Left cardiac atrium (tissue), 4 donors: ENCODE data around the gene NBR1. TPM values are rescaled to one million over a fixed set of nuclear protein-coding genes. Genes with fewer than 3 reads are reported as not detected.
"Not testable (repeated sequence)": the region's sequence is repeated elsewhere in the genome, so short reads cannot be mapped to it uniquely, and the experiment has no call there.

Experiments
- ATAC-seq, 2 donors: fragments of 200-7000 bp; cut with Tn5 transposase; one replicate each; pipeline ENCODE4 v1.9.1; 2020; ENCODE audit warnings: mild to moderate bottlenecking in 2 of 2, moderate library complexity in 2 of 2
- DNase-seq: peaks from one replicate; pipeline ENCODE4 v3.0.0-alpha.2; 2020
- intact Hi-C, 2 donors: fragments of 100-400 bp; cut with DNase I; formaldehyde crosslinking; loops; one replicate each; pipeline versions ENCODE4 v1.14.1 to v1.15.1; 2022 to 2023
- total RNA-seq, 2 donors: library from RNA; stranded (reverse); fragmentation: NEBNext Ultra II Directional; extraction: Animal tissue kit (Norgen Biotek cat#: 25700); gene quantifications; one replicate each; pipeline ENCODE4 v1.2.1, GENCODE V29; 2021
- donor health status: DM: no; HTN: yes; CAD: no.
- donor health status: DM: no; HTN: yes; CAD: no; lungs with severe emphysema.
- donor health status: DM: yes; HTN: yes; CAD: no.
- donor health status: Dilated cardiomyopathy.

The NBR1 gene
- total RNA-seq, 2 donors from 2014 or later: 71.9 to 87.2 TPM

- peak in 1 of 2 donors; percentile 68 for ATAC-seq
- intact Hi-C loops, DNase-seq: not testable (repeated sequence)
Measured at GRCh38 chr17:43231205-43232020, 60.4 kb downstream of the NBR1 start.

GRCh38 chr17:43232021-43232699, 61.1 kb downstream of the NBR1 start:
- intact Hi-C loops, ATAC-seq: not testable (repeated sequence)
- peak; percentile 56 for DNase-seq

GRCh38 chr17:43233263-43233662, 62.2 kb downstream of the NBR1 start:
- DNase-seq, ATAC-seq, intact Hi-C loops: not testable (repeated sequence)

- ATAC-seq, DNase-seq, intact Hi-C loops: not testable (repeated sequence)
Measured at GRCh38 chr17:43233877-43234276, 62.9 kb downstream of the NBR1 start, which contains the start of gene RNU2-1. Gene RNU2-1, minus strand, starts transcription at chr17:43233977.

- intact Hi-C loops, ATAC-seq, DNase-seq: not testable (repeated sequence)
Measured at GRCh38 chr17:43239597-43239996, 68.6 kb downstream of the NBR1 start.

GRCh38 chr17:43240596-43241352, 69.8 kb downstream of the NBR1 start:
- ATAC-seq, intact Hi-C loops, DNase-seq: not testable (repeated sequence)

- ATAC-seq, intact Hi-C loops, DNase-seq: not testable (repeated sequence)
Measured at GRCh38 chr17:43246456-43246855, 75.4 kb downstream of the NBR1 start.

Other genes with a start within 250 kb of the NBR1 start
- gene AARSD1, start 206.8 kb upstream of the NBR1 start, total RNA-seq: 10 to 100 TPM; 23.5 to 34.5 TPM
- gene PTGES3L, start 191.1 kb upstream of the NBR1 start, total RNA-seq: 10 to 100 TPM; 37.8 to 49.4 TPM
- 10 to 100 TPM in 1 of 2 donors, 1 to 10 TPM in 1; 9.3 to 14.5 TPM for gene RUNDC1, start 190.6 kb upstream of the NBR1 start, total RNA-seq
- gene RPL27, start 172.8 kb upstream of the NBR1 start, total RNA-seq: 100 to 1,000 TPM; 722 to 820 TPM
- gene IFI35, start 164.4 kb upstream of the NBR1 start, total RNA-seq: 10 to 100 TPM; 19.4 to 23.7 TPM
- gene VAT1, start 148.8 kb upstream of the NBR1 start, total RNA-seq: 100 to 1,000 TPM; 115 to 118 TPM
- 1 to 10 TPM; 1.6 to 1.8 TPM for gene RND2, start 146.0 kb upstream of the NBR1 start, total RNA-seq
- gene BRCA1, start 45.9 kb upstream of the NBR1 start, total RNA-seq: 1 to 10 TPM; 2.9 to 7.9 TPM
- gene TMEM106A, start 40.7 kb downstream of the NBR1 start, total RNA-seq: 1 to 10 TPM; 7.6 to 8.4 TPM
- gene CCDC200, start 57.4 kb downstream of the NBR1 start, total RNA-seq: not detected
- over 10,000 TPM in 1 of 2 donors, 1,000 to 10,000 TPM in 1; 5,669 to 12,300 TPM for gene RNU2-1, start 62.8 kb downstream of the NBR1 start, total RNA-seq
- 10 to 100 TPM; 11.8 to 12.8 TPM for gene ARL4D, start 227.8 kb downstream of the NBR1 start, total RNA-seq